GM21717 (cell line): ENCODE data around the gene OPCML.

Experiments used
- ATAC-seq: cut with Tn5 transposase; IDR thresholded peaks from one replicate; pipeline ENCODE4 v1.9.1; 2021; ENCODE audit warnings: mild to moderate bottlenecking, moderate library complexity; ENCODE audit not compliant: unreplicated experiment

The OPCML gene

GRCh38 chr11:132601875-132602274 lies 930.4 kb downstream of the OPCML start:
- no peak for ATAC-seq

- ATAC-seq, result no peak
Measured at GRCh38 chr11:132595711-132596134, 936.6 kb downstream of the OPCML start.

- no peak for ATAC-seq
Measured at GRCh38 chr11:132595246-132595645, 937.1 kb downstream of the OPCML start.

GRCh38 chr11:132590986-132591385 lies 941.3 kb downstream of the OPCML start:
- no peak for ATAC-seq

- ATAC-seq, result no peak
Measured at GRCh38 chr11:132590554-132590953, 941.7 kb downstream of the OPCML start.

- no peak for ATAC-seq
Measured at GRCh38 chr11:132589791-132590190, 942.5 kb downstream of the OPCML start.

GRCh38 chr11:132588366-132588765 lies 943.9 kb downstream of the OPCML start:
- no peak for ATAC-seq

- no peak for ATAC-seq
Measured at GRCh38 chr11:132587716-132588115, 944.6 kb downstream of the OPCML start.

GRCh38 chr11:132586801-132587200 lies 945.5 kb downstream of the OPCML start:
- ATAC-seq, result no peak

- no peak for ATAC-seq
Measured at GRCh38 chr11:132579634-132580327, 952.5 kb downstream of the OPCML start.

- ATAC-seq, result no peak
Measured at GRCh38 chr11:132579136-132579535, 953.2 kb downstream of the OPCML start.

- ATAC-seq, result no peak
Measured at GRCh38 chr11:132578580-132578979, 953.7 kb downstream of the OPCML start.

- ATAC-seq, result no peak
Measured at GRCh38 chr11:132576706-132577105, 955.6 kb downstream of the OPCML start.

GRCh38 chr11:132564091-132564885 lies 968.0 kb downstream of the OPCML start:
- no peak for ATAC-seq

GRCh38 chr11:132563050-132563449 lies 969.3 kb downstream of the OPCML start:
- ATAC-seq, result no peak

GRCh38 chr11:132561937-132562336 lies 970.4 kb downstream of the OPCML start:
- no peak for ATAC-seq

GRCh38 chr11:132559331-132560036 lies 972.8 kb downstream of the OPCML start:
- no peak for ATAC-seq

- ATAC-seq, result no peak
Measured at GRCh38 chr11:132556316-132556715, 976.0 kb downstream of the OPCML start.

- ATAC-seq, result no peak
Measured at GRCh38 chr11:132555617-132556016, 976.7 kb downstream of the OPCML start.

- ATAC-seq, result no peak
Measured at GRCh38 chr11:132551016-132551415, 981.3 kb downstream of the OPCML start.

GRCh38 chr11:132549561-132549960 lies 982.7 kb downstream of the OPCML start:
- no peak for ATAC-seq

- no peak for ATAC-seq
Measured at GRCh38 chr11:132549001-132549400, 983.3 kb downstream of the OPCML start.
